Endothelial cell of umbilical vein (primary cell): ENCODE results near the gene LRRC31. TPM values are rescaled to one million over a fixed set of nuclear protein-coding genes. Genes with fewer than 3 reads are reported as not detected.

Experiments
- BruUV-seq: library from RNA; stranded (reverse); fragments of 400-500 nt; replicated peaks from 2 replicates; lab custom pipeline; 2021; lab: Mats Ljungman, UMichigan
- CTCF ChIA-PET: fragments of 300-600, 350-600 bp; sonication (Branson Sonifier 250); formaldehyde crosslinking; loops from one replicate; lab custom pipeline; 2021; ENCODE audit warnings: antibody characterized with exemption, inconsistent platforms; lab: Charles Lee
- POLR2A ChIA-PET: fragments of 300-600, 350-600 bp; sonication (Branson Sonifier 250); formaldehyde crosslinking; loops from one replicate; lab custom pipeline; 2021; ENCODE audit warnings: antibody characterized with exemption, inconsistent platforms; lab: Charles Lee
- DNase-seq: peaks from one replicate; pipeline ENCODE4 v3.0.0-alpha.2; 2011; ENCODE audit warnings: low read depth, low spot score
- FAIRE-seq: peaks from 2 replicates; lab custom pipeline; 2011; peaks lifted over from hg19 to GRCh38; lab: Jason Lieb, UNC
- H2AFZ ChIP-seq: 2 replicates; pipeline ENCODE4 v1.6.0; 2012; ENCODE audit warnings: low read depth, low read length, control low read depth, inconsistent platforms
- H3K27ac ChIP-seq: 2 replicates; pipeline ENCODE4 v1.5.1; 2011; ENCODE audit warnings: low read depth, mild to moderate bottlenecking, control low read depth, low read length, moderate library complexity; ENCODE audit not compliant: insufficient read depth
- H3K27me3 ChIP-seq, 2 experiments: 2 replicates each; pipeline versions ENCODE4 v1.6.0 to v1.6.1; 2011; ENCODE audit warnings: low read length in 2 of 2, mixed read lengths in 1 of 2; ENCODE audit not compliant: control insufficient read depth in 2 of 2, insufficient read depth in 2 of 2
- H3K36me3 ChIP-seq, 2 experiments: 2 replicates in 1 of 2; 3 replicates in 1 of 2; pipeline ENCODE4 v1.5.1; 2011; ENCODE audit warnings: low read length in 2 of 2, mild to moderate bottlenecking in 1 of 2, moderate library complexity in 1 of 2; ENCODE audit not compliant: control insufficient read depth in 2 of 2, insufficient read depth in 2 of 2; ENCODE audit errors: extremely low read depth in 1 of 2
- H3K4me1 ChIP-seq: 3 replicates; pipeline ENCODE4 v1.5.1; 2011; ENCODE audit warnings: mild to moderate bottlenecking, low read length; ENCODE audit not compliant: control insufficient read depth, insufficient read depth; ENCODE audit errors: extremely low read depth
- H3K4me2 ChIP-seq: 2 replicates; pipeline ENCODE4 v1.6.1; 2011; ENCODE audit warnings: low read length, control low read depth, mixed read lengths; ENCODE audit not compliant: insufficient read depth
- H3K4me3 ChIP-seq, 3 experiments: fragments of 200-600 bp in 1 of 3; sonication (generic), shearing (Covaris generic) in 1 of 3; replicated peaks in 1 of 3; 2 replicates each; pipeline ENCODE4 v1.5.1; 2011 to 2016; ENCODE audit warnings: control low read depth in 3 of 3, low read length in 3 of 3, mild to moderate bottlenecking in 2 of 3, inconsistent platforms in 1 of 3, low read depth in 1 of 3, moderate library complexity in 1 of 3; ENCODE audit not compliant: insufficient read depth in 1 of 3
- H3K79me2 ChIP-seq: 2 replicates; pipeline ENCODE4 v1.6.0; 2012; ENCODE audit warnings: low read length, inconsistent platforms; ENCODE audit not compliant: control insufficient read depth, insufficient read depth
- H3K9ac ChIP-seq: replicated peaks from 2 replicates; pipeline ENCODE3; 2011; ENCODE audit warnings: low read length, control low read depth; ENCODE audit not compliant: insufficient read depth; ENCODE audit errors: extremely low read depth
- H3K9me1 ChIP-seq: replicated peaks from 3 replicates; pipeline ENCODE4 v1.6.0; 2011; ENCODE audit warnings: mild to moderate bottlenecking, low read length; ENCODE audit not compliant: control insufficient read depth, insufficient read depth; ENCODE audit errors: extremely low read depth
- H3K9me3 ChIP-seq: replicated peaks from 2 replicates; pipeline ENCODE4 v1.5.1; 2012; ENCODE audit warnings: low read length, inconsistent platforms; ENCODE audit not compliant: control insufficient read depth, insufficient read depth
- H4K20me1 ChIP-seq: replicated peaks from 2 replicates; pipeline ENCODE3; 2011; ENCODE audit warnings: mild to moderate bottlenecking, low read length; ENCODE audit not compliant: control insufficient read depth, insufficient read depth; ENCODE audit errors: extremely low read depth
- CTCF ChIP-seq, 2 donors: IDR thresholded peaks; 1 replicate in 1 of 2; 2 replicates in 1 of 2; pipeline ENCODE4 v1.5.1; 2011; ENCODE audit warnings: low read length in 2 of 2, mild to moderate bottlenecking in 2 of 2, moderate library complexity in 2 of 2, control low read depth in 1 of 2, inconsistent platforms in 1 of 2, low read depth in 1 of 2; ENCODE audit not compliant: insufficient read depth in 1 of 2; ENCODE audit errors: extremely low read depth in 1 of 2
- EZH2 ChIP-seq: IDR thresholded peaks from 2 replicates; pipeline ENCODE4 v1.6.1; 2012; ENCODE audit warnings: borderline replicate concordance, low read depth, mild to moderate bottlenecking, moderate library complexity, low read length, inconsistent platforms; ENCODE audit not compliant: severe bottlenecking
- FOS ChIP-seq: IDR thresholded peaks from 2 replicates; pipeline ENCODE4 v1.6.1; 2011; ENCODE audit warnings: mild to moderate bottlenecking, low read length, moderate library complexity, borderline replicate concordance; ENCODE audit not compliant: insufficient read depth
- GATA2 ChIP-seq: IDR thresholded peaks from 2 replicates; pipeline ENCODE4 v1.7.0; 2011; ENCODE audit warnings: low read depth, mild to moderate bottlenecking, moderate library complexity, mixed read lengths, low read length; ENCODE audit not compliant: insufficient read length, insufficient read depth
- JUN ChIP-seq: IDR thresholded peaks from 2 replicates; pipeline ENCODE4 v1.6.1; 2011; ENCODE audit warnings: borderline replicate concordance, low read depth; ENCODE audit not compliant: insufficient read length, insufficient read depth
- MAX ChIP-seq: IDR thresholded peaks from 2 replicates; pipeline ENCODE4 v1.6.1; 2011; ENCODE audit not compliant: insufficient read depth, insufficient read length
- MYC ChIP-seq: IDR thresholded peaks from one replicate; pipeline ENCODE4 v1.6.1; 2011; ENCODE audit warnings: mild to moderate bottlenecking, low read depth, low read length
- POLR2A ChIP-seq: IDR thresholded peaks from 2 replicates; pipeline ENCODE4 v1.6.1; 2012; ENCODE audit warnings: low read depth, mild to moderate bottlenecking, control low read depth, low read length
- POLR2AphosphoS5 ChIP-seq: IDR thresholded peaks from 2 replicates; pipeline ENCODE4 v1.6.1; 2012; ENCODE audit warnings: low read depth, mild to moderate bottlenecking, control low read depth, low read length, moderate library complexity; ENCODE audit not compliant: insufficient read depth
- dilution Hi-C: fragments of 300-500 bp; cut with MboI; formaldehyde crosslinking; loops from one replicate; pipeline ENCODE4 v1.15.0; 2019; ENCODE audit warnings: low sequenced_read_pairs; ENCODE audit not compliant: extremely low pct_ligation_motif_present
- intact Hi-C: fragments of 100-400 bp; cut with micrococcal nuclease; formaldehyde crosslinking; loops from one replicate; pipeline ENCODE4 v1.10.0; 2022
- polyA plus RNA-seq, 4 experiments: library from polyadenylated mRNA; depleted of rRNA in 3 of 4; stranded (reverse) in 3 of 4; unstranded in 1 of 4; fragments of >200 nt; gene quantifications; 2 replicates each; pipeline versions ENCODE4 v1.2.1 to v1.2.3, GENCODE V29; 2011 to 2012; ENCODE audit warnings: missing spikeins in 1 of 4
- total RNA-seq: library from RNA; stranded (reverse); gene quantifications from 2 replicates; pipeline ENCODE4 v1.2.3, GENCODE V29; 2021

Gene LRRC31
- total and polyA plus RNA-seq, 2 donors (not counting 3 experiments of a cell fraction or from before 2014, with no cell fraction given), result not detected

GRCh38 chr3:169894110-169894509, 24.4 kb upstream of the LRRC31 start:
- Histone ChIP-seq H2AFZ (no peak overlapping the region), H3K4me3 (no peak overlapping the region), H3K27me3 (no peaks in the 10 kb centered on the region), H3K4me1 (no peaks in the 10 kb centered on the region), H3K4me2 (no peak overlapping the region), H3K9me1 (no peaks in the 10 kb centered on the region), H3K79me2 (no peaks in the 10 kb centered on the region), H3K9ac (no peak overlapping the region), H3K27ac (no peak overlapping the region), H3K36me3 (no peaks in the 10 kb centered on the region), H4K20me1 (no peaks in the 10 kb centered on the region), H3K9me3 (no peaks in the 10 kb centered on the region)
- peak; percentile 20 for DNase-seq
- ChIA-PET CTCF (no interaction called here), POLR2A (no interaction called here)
- FAIRE-seq, result no peak
- intact Hi-C loops, result no loop called here
- dilution Hi-C loops, result no loop called here
- BruUV-seq, result no TSS peak
- no peak for TF ChIP-seq MYC
- TF ChIP-seq CTCF (IDR thresholded peaks at IDR 0.05; ENCODE audit: extremely low read depth in 1 of 2, insufficient read depth in 1 of 2, low read depth in 1 of 2, low read length in 2 of 2), result no peak
- TF ChIP-seq FOS, result no peak
- no peak for TF ChIP-seq POLR2A
- no peak for TF ChIP-seq EZH2
- TF ChIP-seq GATA2, result no peak
- TF ChIP-seq MAX, result no peak
- TF ChIP-seq POLR2AphosphoS5, result no peak
- no peak for TF ChIP-seq JUN
